SK-N-SH (cell line): ENCODE data around the gene RASA3. TPM values are rescaled to one million over a fixed set of nuclear protein-coding genes. Genes with fewer than 3 reads are reported as not detected.

Experiments used
- CTCF ChIA-PET: fragments of 300-600, 350-600 bp; formaldehyde crosslinking; extraction: SDS; loops from one replicate; lab custom pipeline; 2021; lab: Yijun Ruan, JAX
- POLR2A ChIA-PET: fragments of 350-600 bp; sonication (Branson Sonifier 250); formaldehyde crosslinking; extraction: SDS; loops from one replicate; lab custom pipeline; 2020; ENCODE audit warnings: antibody characterized with exemption, inconsistent platforms; lab: Yijun Ruan, JAX
- DNase-seq: peaks from one replicate; pipeline ENCODE4 v3.0.0; 2012
- H2AFZ ChIP-seq: fragments of 200-600 bp; sonication (generic); 2 replicates; pipeline ENCODE4 v1.8.1; 2016; ENCODE audit warnings: antibody characterized with exemption, mild to moderate bottlenecking, low read depth
- H3F3A ChIP-seq: fragments of 200-600 bp; sonication (generic); replicated peaks from 2 replicates; pipeline ENCODE3; 2016; ENCODE audit warnings: antibody characterized with exemption, mild to moderate bottlenecking; ENCODE audit not compliant: insufficient read depth
- H3K27ac ChIP-seq, 2 experiments: fragments of 200-500 bp in 1 of 2; fragments of 200-600 bp in 1 of 2; sonication (Bioruptor generic) in 1 of 2; sonication (generic), shearing (Covaris generic) in 1 of 2; 2 replicates each; pipeline versions ENCODE4 v1.5.1 to v1.6.1; 2014 to 2016; ENCODE audit warnings: low read depth in 2 of 2, inconsistent platforms in 1 of 2, low read length in 1 of 2, mild to moderate bottlenecking in 1 of 2, mixed read lengths in 1 of 2
- H3K27me3 ChIP-seq: fragments of 200-600 bp; sonication (generic), shearing (Covaris generic); 2 replicates; pipeline ENCODE4 v1.6.1; 2016; ENCODE audit warnings: mixed run types; ENCODE audit not compliant: insufficient read depth
- H3K36me3 ChIP-seq, 2 experiments: fragments of 200-500 bp in 1 of 2; fragments of 200-600 bp in 1 of 2; sonication (Bioruptor generic) in 1 of 2; sonication (generic) in 1 of 2; replicated peaks in 1 of 2; 2 replicates each; pipeline versions ENCODE3 to v1.5.1; 2014 to 2016; ENCODE audit warnings: low read length in 1 of 2, mild to moderate bottlenecking in 1 of 2; ENCODE audit not compliant: insufficient read depth in 2 of 2, control insufficient read depth in 1 of 2
- H3K4me1 ChIP-seq, 2 experiments: fragments of 200-500 bp in 1 of 2; fragments of 200-600 bp in 1 of 2; sonication (Bioruptor generic) in 1 of 2; sonication (generic), shearing (Covaris generic) in 1 of 2; 2 replicates each; pipeline versions ENCODE4 v1.5.1 to v1.6.1; 2014 to 2016; ENCODE audit warnings: low read depth in 1 of 2, low read length in 1 of 2, mixed run types in 1 of 2; ENCODE audit not compliant: insufficient read depth in 2 of 2, control insufficient read depth in 1 of 2
- H3K4me2 ChIP-seq: fragments of 200-600 bp; sonication (generic), shearing (Covaris generic); 2 replicates; pipeline ENCODE4 v1.6.1; 2017; ENCODE audit warnings: mixed run types
- H3K4me3 ChIP-seq, 2 experiments: fragments of 200-500 bp in 1 of 2; fragments of 200-600 bp in 1 of 2; sonication (Bioruptor generic) in 1 of 2; sonication (generic), shearing (Covaris generic) in 1 of 2; 2 replicates each; pipeline versions ENCODE4 v1.5.1 to v1.8.1; 2014 to 2016; ENCODE audit warnings: low read depth in 2 of 2, inconsistent platforms in 1 of 2, low read length in 1 of 2, mild to moderate bottlenecking in 1 of 2, mixed read lengths in 1 of 2, moderate library complexity in 1 of 2
- H3K79me2 ChIP-seq: fragments of 200-600 bp; sonication (generic); 2 replicates; pipeline ENCODE4 v1.8.1; 2017; ENCODE audit warnings: mild to moderate bottlenecking; ENCODE audit not compliant: insufficient read depth
- H3K9ac ChIP-seq: fragments of 200-600 bp; sonication (generic); 2 replicates; pipeline ENCODE4 v1.6.1; 2017; ENCODE audit warnings: mixed run types
- H3K9me2 ChIP-seq: fragments of 200-600 bp; sonication (generic); 2 replicates; pipeline ENCODE4 v1.6.1; 2017; ENCODE audit warnings: mixed run types
- H3K9me3 ChIP-seq: fragments of 200-600 bp; sonication (generic); 2 replicates; pipeline ENCODE4 v1.6.1; 2017; ENCODE audit warnings: mixed run types, mild to moderate bottlenecking, moderate library complexity
- H4K20me1 ChIP-seq: fragments of 200-600 bp; sonication (generic); 2 replicates; pipeline ENCODE4 v1.6.1; 2017; ENCODE audit warnings: mild to moderate bottlenecking, mixed run types; ENCODE audit not compliant: insufficient read depth
- CHD2 ChIP-seq: fragments of 150-350 bp; IDR thresholded peaks from 2 replicates; pipeline ENCODE4 v1.6.1; 2018; ENCODE audit warnings: low read length; ENCODE audit not compliant: partially characterized antibody
- CTCF ChIP-seq: fragments of 200-600 bp; sonication (generic); IDR thresholded peaks from 2 replicates; pipeline ENCODE4 v1.6.1; 2017; ENCODE audit warnings: antibody characterized with exemption, mild to moderate bottlenecking, moderate library complexity
- EZH2phosphoT487 ChIP-seq: fragments of 200-600 bp; sonication (generic); IDR thresholded peaks from 2 replicates; pipeline ENCODE4 v1.6.1; 2017; ENCODE audit warnings: low read depth, mixed run types, mild to moderate bottlenecking, antibody characterized with exemption, moderate library complexity, borderline replicate concordance
- FOXM1 ChIP-seq: IDR thresholded peaks from 2 replicates; pipeline ENCODE4 v1.4.0; 2012; ENCODE audit warnings: low read depth, mild to moderate bottlenecking
- IRF3 ChIP-seq: fragments of 150-350 bp; IDR thresholded peaks from 2 replicates; pipeline ENCODE4 v1.6.1; 2016; ENCODE audit warnings: mild to moderate bottlenecking, low read depth, low read length
- JUND ChIP-seq: IDR thresholded peaks from 2 replicates; pipeline ENCODE4 v1.4.0; 2012
- MAX ChIP-seq: IDR thresholded peaks from 2 replicates; pipeline ENCODE4 v1.4.0; 2012; ENCODE audit warnings: low read depth
- MXI1 ChIP-seq: IDR thresholded peaks from 2 replicates; pipeline ENCODE4 v1.6.1; 2012; ENCODE audit warnings: mild to moderate bottlenecking, low read depth, low read length, improper control_type of control experiment
- NRF1 ChIP-seq: IDR thresholded peaks from 2 replicates; pipeline ENCODE4 v1.6.1; 2012; ENCODE audit warnings: low read depth, mild to moderate bottlenecking, low read length
- PBX3 ChIP-seq: IDR thresholded peaks from 2 replicates; pipeline ENCODE4; 2012
- POLR2AphosphoS5 ChIP-seq: IDR thresholded peaks from 2 replicates; pipeline ENCODE4 v1.6.1; 2012; ENCODE audit warnings: low read depth, low read length
- RCOR1 ChIP-seq: fragments of 150-350 bp; IDR thresholded peaks from 2 replicates; pipeline ENCODE4 v1.6.1; 2017; ENCODE audit warnings: antibody characterized with exemption, low read length
- RXRA ChIP-seq: IDR thresholded peaks from 2 replicates; pipeline ENCODE4 v1.4.0; 2012; ENCODE audit warnings: low read depth, mild to moderate bottlenecking, borderline replicate concordance
- SIN3A ChIP-seq: IDR thresholded peaks from 2 replicates; pipeline ENCODE4 v1.6.1; 2012; ENCODE audit warnings: low read depth, mild to moderate bottlenecking, low read length, moderate library complexity, borderline replicate concordance
- USF1 ChIP-seq: IDR thresholded peaks from 2 replicates; pipeline ENCODE4 v1.4.0; 2012; ENCODE audit warnings: low read depth, borderline replicate concordance
- YY1 ChIP-seq: IDR thresholded peaks from 2 replicates; pipeline ENCODE4 v1.4.0; 2012; ENCODE audit warnings: low read depth, mild to moderate bottlenecking
- WGBS: methylation state at CpG from one replicate; pipeline ENCODE4 v1.1.6; 2017; ENCODE audit warnings: low lambda C conversion rate; 5-methylcytosine and 5-hydroxymethylcytosine counted together
- polyA plus RNA-seq, 3 experiments: library from polyadenylated mRNA; depleted of rRNA; stranded (reverse); fragments of >200 nt; gene quantifications; 2 replicates each; pipeline ENCODE4 v1.2.3, GENCODE V29; 2012

Gene RASA3
- polyA plus RNA-seq, 1 of the 3 experiments (the other 2 are of a cell fraction): 25.1 TPM

- no peaks in the 10 kb centered on the region for H3F3A ChIP-seq
- H4K20me1 ChIP-seq: no peaks in the 10 kb centered on the region
- ChIA-PET CTCF (interaction anchor here (0.7 kb wide), 1 partner anchor 195 kb away, joined by 5 read pairs; no protein-coding TSS in a partner anchor), POLR2A (no interaction called here)
- peaks cover 19 to 46% of the 10 kb centered on the region in 2 experiments for H3K36me3 ChIP-seq
- no peak overlapping the region for H3K4me3 ChIP-seq
- H3K27ac ChIP-seq: no peak overlapping the region
- H3K27me3 ChIP-seq: no peaks in the 10 kb centered on the region
- 89% methylated on average over 8 of the region's 11 CpGs for WGBS
- H3K9ac ChIP-seq: no peak overlapping the region
- TF ChIP-seq RCOR1: no peak
- DNase-seq: no peak
- H3K9me2 ChIP-seq: no peaks in the 10 kb centered on the region
- no peaks in the 10 kb centered on the region for H3K9me3 ChIP-seq
- no peaks in the 10 kb centered on the region; a peak in 1 of 4 replicates for H3K4me1 ChIP-seq
- no peak overlapping the region for H3K4me2 ChIP-seq
- H3K79me2 ChIP-seq: 0 out of 2 replicates have a peak, but pooled peaks cover 2% of the 10 kb centered on the region
- H2AFZ ChIP-seq: no peak overlapping the region
Measured at GRCh38 chr13:114015969-114016295, 116.5 kb downstream of the RASA3 start.

GRCh38 chr13:114015111-114015968 lies 117.1 kb downstream of the RASA3 start:
- POLR2A ChIA-PET: no interaction called here
- no peaks in the 10 kb centered on the region for H3K9me3 ChIP-seq
- no peak overlapping the region for H3K27ac ChIP-seq

More at GRCh38 chr13:114015111-114015968, 117.1 kb downstream of the RASA3 start:
- no peak for TF ChIP-seq RXRA
- TF ChIP-seq POLR2AphosphoS5: no peak
- TF ChIP-seq YY1: no peak
- TF ChIP-seq JUND: no peak
- TF ChIP-seq EZH2phosphoT487: no peak
- TF ChIP-seq PBX3: no peak
- TF ChIP-seq NRF1: no peak
- no peak for TF ChIP-seq MXI1
- no peak for TF ChIP-seq FOXM1
- TF ChIP-seq MAX: no peak
- no peak for TF ChIP-seq RCOR1
- no peak for TF ChIP-seq SIN3A
- no peak for TF ChIP-seq USF1
- no peak for TF ChIP-seq CTCF
- TF ChIP-seq CHD2: no peak
- TF ChIP-seq IRF3: no peak
- H3K79me2 ChIP-seq: 0 out of 2 replicates have a peak, but pooled peaks cover 2% of the 10 kb centered on the region
- H2AFZ ChIP-seq: no peak overlapping the region
- peaks cover 19 to 42% of the 10 kb centered on the region in 2 experiments for H3K36me3 ChIP-seq
- no peak overlapping the region for H3K4me3 ChIP-seq
- no peak overlapping the region for H3K9ac ChIP-seq
- 97% methylated on average over 25 of the region's 40 CpGs for WGBS
- no peaks in the 10 kb centered on the region for H3F3A ChIP-seq
- no peaks in the 10 kb centered on the region for H3K9me2 ChIP-seq
- no peaks in the 10 kb centered on the region; a peak in 1 of 4 replicates for H3K4me1 ChIP-seq
- no peak overlapping the region for H3K4me2 ChIP-seq
- H4K20me1 ChIP-seq: no peaks in the 10 kb centered on the region
- no peak for DNase-seq
- H3K27me3 ChIP-seq: no peaks in the 10 kb centered on the region
- CTCF ChIA-PET: interaction anchor here (0.7 kb wide), 1 partner anchor 194 kb away, joined by 5 read pairs; no protein-coding TSS in a partner anchor
